Measurements from ENCODE around the gene KIF18B.

GRCh38 chr17:44906010-44906646 is 41.4 kb downstream of the KIF18B start:
- TF ChIP-seq CTCF (IDR thresholded peaks at IDR 0.05) = no peak
- no peak for TF ChIP-seq POLR2A (IDR thresholded peaks at IDR 0.05)
- TF ChIP-seq POLR2AphosphoS5 (IDR thresholded peaks at IDR 0.05; ENCODE audit: insufficient read depth in 1 of 2, low read depth in 1 of 2) = no peak
